Hepatocyte (in vitro differentiated cells): ENCODE measurements around the gene NCLN.

ENCODE experiments used
- CTCF ChIP-seq: fragments of 200-600 bp; sonication (generic); IDR thresholded peaks from 2 replicates; pipeline ENCODE4 v1.5.1; 2016; ENCODE audit warnings: antibody characterized with exemption, mild to moderate bottlenecking; ENCODE audit not compliant: poor library complexity
- EZH2 ChIP-seq: fragments of 200-600 bp; sonication (generic); IDR thresholded peaks from 2 replicates; pipeline ENCODE4 v1.6.1; 2016; ENCODE audit warnings: antibody characterized with exemption, mild to moderate bottlenecking, borderline replicate concordance
- EZH2phosphoT487 ChIP-seq: fragments of 200-600 bp; sonication (generic); IDR thresholded peaks from one replicate; pipeline ENCODE4 v1.6.1; 2018; ENCODE audit warnings: antibody characterized with exemption, mild to moderate bottlenecking, low read depth, moderate library complexity; ENCODE audit not compliant: unreplicated experiment, severe bottlenecking

DNA sequence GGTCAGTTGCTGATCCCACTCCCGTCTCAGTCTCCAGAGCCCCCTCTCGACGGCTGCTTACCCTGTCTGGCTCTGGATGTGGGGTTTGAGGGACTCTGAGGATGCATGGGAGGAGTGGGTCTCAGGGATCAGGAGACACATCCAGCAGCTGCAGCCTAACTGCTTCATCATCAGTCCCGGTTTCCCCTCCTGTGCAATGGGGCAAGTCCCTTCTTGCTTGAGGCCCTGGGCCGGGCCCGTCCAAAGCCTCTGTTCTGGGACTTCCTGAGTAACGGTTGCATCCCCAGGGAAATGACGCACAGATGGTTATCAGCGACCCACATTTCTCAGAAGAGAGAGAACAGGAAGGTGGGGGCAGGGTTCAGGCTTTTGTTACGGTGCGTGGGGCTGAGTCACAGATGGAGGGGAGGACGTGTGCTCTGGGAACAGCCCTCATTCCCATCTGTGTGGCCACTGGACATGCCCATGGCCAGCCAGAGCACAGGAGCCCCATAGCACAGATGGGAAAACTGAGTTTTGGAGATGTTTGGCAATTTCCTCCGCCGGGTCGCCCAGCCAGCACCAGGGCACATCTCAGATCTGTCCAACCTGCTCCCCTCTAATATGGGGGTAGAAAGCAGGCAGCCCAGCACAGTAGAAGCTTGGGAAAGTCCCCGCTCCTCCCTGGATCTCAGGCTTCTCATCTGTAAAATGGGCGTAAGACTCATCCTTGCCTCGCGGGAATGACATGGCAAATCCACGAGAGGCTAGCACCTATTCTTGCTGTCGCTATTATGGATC, 30.6 kb upstream of the NCLN start:
- no peak for TF ChIP-seq CTCF
- TF ChIP-seq EZH2 = no peak
- no peak for TF ChIP-seq EZH2phosphoT487
